ENCODE results near the gene CAB39L. TPM values are rescaled to one million over a fixed set of nuclear protein-coding genes. Genes with fewer than 3 reads are reported as not detected.

The CAB39L gene
- total and polyA plus RNA-seq, 2 of the 4 experiments (the other 2 are of a cell fraction) = 8.5 to 16.7 TPM

DNA sequence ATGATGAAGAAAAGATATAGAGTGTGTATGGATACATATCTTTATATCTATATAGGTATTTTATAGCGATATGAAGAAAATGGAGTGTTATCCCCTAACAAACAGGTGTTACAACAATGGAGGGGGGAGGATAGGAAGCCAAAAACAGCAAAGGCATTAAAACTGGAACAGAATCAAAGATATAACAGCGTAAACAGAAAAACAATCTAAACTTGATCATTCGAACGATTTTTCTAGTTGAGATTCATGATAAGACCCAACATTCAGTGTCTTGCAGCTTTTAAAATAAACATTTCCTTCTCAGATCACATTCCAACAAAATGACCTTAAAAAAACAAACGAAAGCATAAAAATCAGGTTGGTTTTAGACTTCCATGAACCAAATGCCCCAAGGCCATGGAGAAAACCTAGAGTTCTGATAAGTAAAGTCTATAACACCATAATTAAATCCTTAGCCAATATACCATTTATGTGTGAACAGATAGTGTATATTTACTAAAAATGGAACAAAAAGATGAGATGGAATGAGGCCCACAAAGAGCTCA, 55.7 kb downstream of the CAB39L start:
- peaks cover 3% of the 10 kb centered on the region; the same call in 1 of the 2 replicates for H3K4me1 ChIP-seq (ENCODE audit: control insufficient read depth, insufficient read depth, low read length)
- no peaks in the 10 kb centered on the region for H3K27me3 ChIP-seq (ENCODE audit: control insufficient read depth, insufficient read depth, low read length)
- H3K18ac ChIP-seq (ENCODE audit: low read depth, low read length) = no peak overlapping the region; the same call in 1 of the 2 replicates
- H4K20me1 ChIP-seq (ENCODE audit: insufficient read depth, low read length) = no peaks in the 10 kb centered on the region
- H3K9ac ChIP-seq (ENCODE audit: low read depth, low read length) = no peak overlapping the region
- peak overlapping the region; percentile 54; the same call in 1 of the 2 replicates for H3K4me2 ChIP-seq (ENCODE audit: low read depth, low read length)
- no peak overlapping the region for H3K14ac ChIP-seq (replicated peaks; ENCODE audit: low read depth, low read length)
- H2AK9ac ChIP-seq (replicated peaks; ENCODE audit: low read depth, low read length, poor library complexity) = no peak overlapping the region
- H4K5ac ChIP-seq (ENCODE audit: low read depth, low read length) = no peak overlapping the region
- no peak overlapping the region for H2AFZ ChIP-seq (replicated peaks; ENCODE audit: low read length, poor library complexity)
- no peak for TF ChIP-seq FOS (IDR thresholded peaks at IDR 0.05; ENCODE audit: low read depth, low read length)
- no peak for TF ChIP-seq MAFK (IDR thresholded peaks at IDR 0.05; ENCODE audit: low read depth, low read length)
- no peak for TF ChIP-seq CEBPB (IDR thresholded peaks at IDR 0.05; ENCODE audit: low read depth, low read length)
- TF ChIP-seq NFE2L2 (IDR thresholded peaks at IDR 0.05; ENCODE audit: low read depth, low read length) = no peak
- intact Hi-C loops (cut with micrococcal nuclease) (no loop called here), dilution Hi-C loops (cut with HindIII; ENCODE audit: low sequenced_read_pairs, unreplicated experiment) (no loop called here), in situ Hi-C loops (cut with MboI; ENCODE audit: low sequenced_read_pairs) (no loop called here)
- H2BK15ac ChIP-seq (ENCODE audit: low read depth, low read length) = no peak overlapping the region
- H3K23ac ChIP-seq (ENCODE audit: low read depth, low read length) = no peak overlapping the region
- peaks cover 2% of the 10 kb centered on the region; the same call in 1 of the 2 replicates for H3K9me3 ChIP-seq (ENCODE audit: control insufficient read depth, insufficient read depth, low read length)
- DNase-seq (peak; percentile 22), ATAC-seq (ENCODE audit: low read depth) (peak; percentile 24; the same call in 1 of the 2 replicates)
- no peak overlapping the region for H2BK120ac ChIP-seq (ENCODE audit: low read depth, low read length)
- POLR2A ChIA-PET (ENCODE audit: unreplicated experiment) = no interaction called here
- no peak overlapping the region for H2BK5ac ChIP-seq (ENCODE audit: low read depth, low read length, poor library complexity, severe bottlenecking)
- BruUV-seq (replicated peaks) = no TSS peak
- H3K79me1 ChIP-seq (ENCODE audit: low read depth in 1 of 2, low read length in 2 of 2) = peaks cover 2 to 6% of the 10 kb centered on the region in 2 experiments; a peak in 2 of 4 replicates
- no peak overlapping the region for H4K91ac ChIP-seq (ENCODE audit: insufficient read depth, low read depth, low read length)
- H3K9me1 ChIP-seq (ENCODE audit: insufficient read depth, low read length) = no peaks in the 10 kb centered on the region
- CTCF ChIA-PET = no interaction called here
- no peak overlapping the region for H3K4ac ChIP-seq (ENCODE audit: low read depth, low read length)
- no CpG with 5 or more reads among the region's 5 CpGs for WGBS, 2 experiments (ENCODE audit: extremely low coverage in 2 of 2, insufficient read length in 1 of 2)
- H2BK20ac ChIP-seq (ENCODE audit: low read depth, low read length) = no peak overlapping the region
- H3K36me3 ChIP-seq (ENCODE audit: control insufficient read depth, insufficient read depth, low read length) = no peaks in the 10 kb centered on the region
- H3K4me3 ChIP-seq (ENCODE audit: insufficient read depth, low read depth, low read length) = no peak overlapping the region
- no peak overlapping the region for H2AK5ac ChIP-seq (ENCODE audit: low read depth, low read length)
- H3K56ac ChIP-seq (ENCODE audit: extremely low read depth, insufficient read depth, low read length) = no peak overlapping the region
- no peak overlapping the region for H3K27ac ChIP-seq (ENCODE audit: insufficient read depth, low read length)
- H4K8ac ChIP-seq (ENCODE audit: low read depth in 2 of 2, low read length in 2 of 2) = no peak overlapping the region
